HepG2 (cell line): ENCODE data around the gene GFOD1. TPM values are rescaled to one million over a fixed set of nuclear protein-coding genes. Genes with fewer than 3 reads are reported as not detected.

Experiments used
- AKAP8 ChIP-seq: sonication (generic); formaldehyde crosslinking; IDR thresholded peaks from 2 replicates; pipeline ENCODE4 v1.5.1; 2020; ENCODE audit warnings: mild to moderate bottlenecking, missing genetic modification reagents
- ATF7 ChIP-seq, 2 experiments: fragments of 450-650 bp in 1 of 2; sonication (generic) in 1 of 2; formaldehyde crosslinking in 1 of 2; IDR thresholded peaks; 2 replicates each; pipeline versions ENCODE4 v1.4.0 to v1.6.1; 2016 to 2020; ENCODE audit warnings: antibody characterized with exemption in 1 of 2, mild to moderate bottlenecking in 1 of 2, missing genetic modification reagents in 1 of 2
- CHCHD3 ChIP-seq: sonication (generic); formaldehyde crosslinking; IDR thresholded peaks from 2 replicates; pipeline ENCODE4 v1.8.0; 2022; ENCODE audit warnings: mild to moderate bottlenecking, missing genetic modification reagents, moderate library complexity
- CREB3 ChIP-seq: sonication (generic); formaldehyde crosslinking; IDR thresholded peaks from 2 replicates; pipeline ENCODE4 v1.5.0; 2020; ENCODE audit warnings: missing genetic modification reagents
- CREBL2 ChIP-seq: sonication (generic); formaldehyde crosslinking; IDR thresholded peaks from 2 replicates; pipeline ENCODE4 v1.8.1; 2023; ENCODE audit warnings: missing genetic modification reagents, mild to moderate bottlenecking, borderline replicate concordance
- ELK4 ChIP-seq: sonication (generic); formaldehyde crosslinking; IDR thresholded peaks from 2 replicates; pipeline ENCODE4 v1.9.0; 2021; ENCODE audit warnings: missing genetic modification reagents, borderline replicate concordance
- HCFC1 ChIP-seq: fragments of 150-350 bp; IDR thresholded peaks from 2 replicates; pipeline ENCODE4 v1.6.1; 2014; ENCODE audit warnings: low read depth, low read length
- HMGXB3 ChIP-seq: sonication (generic); formaldehyde crosslinking; IDR thresholded peaks from 2 replicates; pipeline ENCODE4 v1.4.0; 2020; ENCODE audit warnings: missing genetic modification reagents, borderline replicate concordance
- IRF2 ChIP-seq: IDR thresholded peaks from 2 replicates; pipeline ENCODE4 v1.6.1; 2018; ENCODE audit warnings: missing genetic modification reagents, missing compliant biosample characterization
- KLF16 ChIP-seq, 2 experiments: sonication (generic) in 1 of 2; formaldehyde crosslinking in 1 of 2; IDR thresholded peaks; 2 replicates each; pipeline versions ENCODE4 v1.6.1 to v1.8.0; 2016 to 2023; ENCODE audit warnings: missing genetic modification reagents in 2 of 2, missing compliant biosample characterization in 1 of 2
- MIXL1 ChIP-seq: IDR thresholded peaks from 2 replicates; pipeline ENCODE4 v1.6.1; 2016
- SRSF1 ChIP-seq: fragments of 200-400 bp; formaldehyde crosslinking; optimal IDR thresholded peaks from 2 replicates; pipeline ENCODE3; 2017; ENCODE audit warnings: mild to moderate bottlenecking, low read depth, low read length, moderate library complexity
- TEF ChIP-seq: sonication (generic); formaldehyde crosslinking; IDR thresholded peaks from 2 replicates; pipeline ENCODE4 v1.5.0; 2020; ENCODE audit warnings: missing genetic modification reagents
- U2AF2 ChIP-seq: fragments of 200-400 bp; formaldehyde crosslinking; IDR thresholded peaks from 2 replicates; pipeline ENCODE4 v1.6.1; 2017; ENCODE audit warnings: low read depth, mild to moderate bottlenecking, low read length
- ZBTB42 ChIP-seq: sonication (generic); formaldehyde crosslinking; IDR thresholded peaks from 2 replicates; pipeline ENCODE4 v1.5.0; 2020; ENCODE audit warnings: mild to moderate bottlenecking, missing genetic modification reagents
- ZNF143 ChIP-seq: sonication (generic); formaldehyde crosslinking; IDR thresholded peaks from 2 replicates; pipeline ENCODE4 v1.4.0; 2020; ENCODE audit warnings: missing genetic modification reagents
- ZNF451 ChIP-seq: sonication (generic); formaldehyde crosslinking; IDR thresholded peaks from 2 replicates; pipeline ENCODE4 v1.5.0; 2020; ENCODE audit warnings: mild to moderate bottlenecking, missing genetic modification reagents
- ZNF607 ChIP-seq: sonication (generic); formaldehyde crosslinking; IDR thresholded peaks from 2 replicates; pipeline ENCODE4 v1.5.1; 2020; ENCODE audit warnings: missing genetic modification reagents, mild to moderate bottlenecking, borderline replicate concordance
- ZNF841 ChIP-seq: sonication (generic); formaldehyde crosslinking; IDR thresholded peaks from 2 replicates; pipeline ENCODE4 v1.8.1; 2023; ENCODE audit warnings: missing genetic modification reagents, borderline replicate concordance
- ZSCAN21 ChIP-seq: sonication (generic); formaldehyde crosslinking; IDR thresholded peaks from 2 replicates; pipeline ENCODE4 v1.8.0; 2022; ENCODE audit warnings: mild to moderate bottlenecking, missing genetic modification reagents, moderate library complexity, borderline replicate concordance
- ZSCAN25 ChIP-seq: sonication (generic); formaldehyde crosslinking; IDR thresholded peaks from 2 replicates; pipeline ENCODE4 v1.8.0; 2022; ENCODE audit warnings: mild to moderate bottlenecking, missing genetic modification reagents
- polyA plus RNA-seq, 8 experiments: library from polyadenylated mRNA; depleted of rRNA in 3 of 8; stranded (reverse) in 7 of 8; unstranded in 1 of 8; fragments of >200 nt; fragmentation: Illumina TruSeq in 4 of 8; extraction: Trizol in 4 of 8; gene quantifications; 2 replicates each; pipeline versions ENCODE4 v1.2.1 to v1.2.3, GENCODE V29; 2011 to 2016; ENCODE audit warnings: low read depth in 4 of 8, missing spikeins in 1 of 8, mixed read lengths in 1 of 8; ENCODE audit not compliant: insufficient read depth in 1 of 8
- total RNA-seq, 5 experiments: library from RNA; depleted of rRNA; stranded (reverse); fragments of >200 nt; fragmentation: Illumina TruSeq; extraction: Trizol; gene quantifications; 2 replicates each; pipeline ENCODE4 v1.2.3, GENCODE V29; 2016; ENCODE audit warnings: low read depth in 1 of 5

The GFOD1 gene
- total and polyA plus RNA-seq, 2 of the 13 experiments (the other 11 are each of a cell fraction or from before 2014, with no cell fraction given): 1.9 to 6.4 TPM

GRCh38 chr6:13487122-13488014, at the start of gene GFOD1 (continued):
- no peak for TF ChIP-seq CREBL2
- TF ChIP-seq ZNF841 (CRISPR knock-in tag): no peak
- peak in 1 of 2 experiments; percentile 68; a peak in 2 of 4 replicates for TF ChIP-seq KLF16 (CRISPR knock-in tag; IDR thresholded peaks at IDR 0.05)
- no peak for TF ChIP-seq TEF
- 0 out of 2 replicates have a peak, but pooled peaks have one; percentile 21 for TF ChIP-seq CHCHD3 (CRISPR knock-in tag)
- no peak for TF ChIP-seq SRSF1
- TF ChIP-seq ZNF451 (CRISPR knock-in tag): peak; percentile 21; the same call in 1 of the 2 replicates
- no peak for TF ChIP-seq ZNF143 (CRISPR knock-in tag)
- no peak for TF ChIP-seq AKAP8
- peak; percentile 92 for TF ChIP-seq ZSCAN21 (CRISPR knock-in tag)
- TF ChIP-seq ZNF607 (CRISPR knock-in tag): no peak
- no peak for TF ChIP-seq U2AF2
- peak; percentile 74; the same call in 1 of the 2 replicates for TF ChIP-seq CREB3 (CRISPR knock-in tag)
- no peak for TF ChIP-seq MIXL1
- no peak for TF ChIP-seq HMGXB3 (CRISPR knock-in tag)
- no peak for TF ChIP-seq ATF7 (IDR thresholded peaks at IDR 0.05)
- TF ChIP-seq ATF7 (CRISPR knock-in tag; IDR thresholded peaks at IDR 0.05): no peak
- 0 out of 2 replicates have a peak, but pooled peaks have one; percentile 34 for TF ChIP-seq ELK4 (CRISPR knock-in tag)
- TF ChIP-seq IRF2 (CRISPR knock-in tag): peak; percentile 41; the same call in 1 of the 2 replicates
- no peak for TF ChIP-seq ZBTB42 (CRISPR knock-in tag)
- no peak for TF ChIP-seq ZSCAN25
- TF ChIP-seq HCFC1: no peak
